Measurements from ENCODE around the gene DCHS1. TPM values are rescaled to one million over a fixed set of nuclear protein-coding genes. Genes with fewer than 3 reads are reported as not detected.
A peak's percentile ranks its signal among the peaks of the same experiment; 100 is the strongest.

DCHS1 gene
- total RNA-seq, 6 experiments from 2014 or later = 1.8 to 9.2 (median 4.1) TPM

DNA sequence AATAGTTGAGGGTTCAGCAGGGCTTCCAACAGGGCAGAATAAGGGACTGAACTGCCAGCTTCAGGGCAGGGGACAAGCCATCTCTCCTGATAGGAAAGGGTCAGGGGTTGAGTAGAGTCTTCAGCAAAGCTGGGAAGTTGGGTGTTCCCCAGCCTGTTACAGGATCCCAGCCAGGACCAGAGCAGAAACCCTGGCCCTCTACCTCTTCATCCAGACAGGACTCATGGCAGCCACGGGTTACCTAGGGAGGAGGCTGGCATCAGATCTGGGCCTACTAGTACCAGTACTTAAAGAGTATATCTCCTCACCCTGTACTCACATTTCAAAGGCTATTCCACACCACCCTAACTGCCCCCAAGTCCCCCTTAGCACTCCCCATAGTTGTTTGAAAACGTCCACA lies 41.2 kb downstream of the DCHS1 start:
- H3K4me1 ChIP-seq = peaks cover 0 to 17% (median 2%) of the 10 kb centered on the region in 4 donors
- ATAC-seq (no peak), DNase-seq (no peak)
- TF ChIP-seq, protein P1, sequence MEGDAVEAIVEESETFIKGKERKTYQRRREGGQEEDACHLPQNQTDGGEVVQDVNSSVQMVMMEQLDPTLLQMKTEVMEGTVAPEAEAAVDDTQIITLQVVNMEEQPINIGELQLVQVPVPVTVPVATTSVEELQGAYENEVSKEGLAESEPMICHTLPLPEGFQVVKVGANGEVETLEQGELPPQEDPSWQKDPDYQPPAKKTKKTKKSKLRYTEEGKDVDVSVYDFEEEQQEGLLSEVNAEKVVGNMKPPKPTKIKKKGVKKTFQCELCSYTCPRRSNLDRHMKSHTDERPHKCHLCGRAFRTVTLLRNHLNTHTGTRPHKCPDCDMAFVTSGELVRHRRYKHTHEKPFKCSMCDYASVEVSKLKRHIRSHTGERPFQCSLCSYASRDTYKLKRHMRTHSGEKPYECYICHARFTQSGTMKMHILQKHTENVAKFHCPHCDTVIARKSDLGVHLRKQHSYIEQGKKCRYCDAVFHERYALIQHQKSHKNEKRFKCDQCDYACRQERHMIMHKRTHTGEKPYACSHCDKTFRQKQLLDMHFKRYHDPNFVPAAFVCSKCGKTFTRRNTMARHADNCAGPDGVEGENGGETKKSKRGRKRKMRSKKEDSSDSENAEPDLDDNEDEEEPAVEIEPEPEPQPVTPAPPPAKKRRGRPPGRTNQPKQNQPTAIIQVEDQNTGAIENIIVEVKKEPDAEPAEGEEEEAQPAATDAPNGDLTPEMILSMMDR (IDR thresholded peaks at IDR 0.05) = no peak
- no peak for TF ChIP-seq POLR2A (IDR thresholded peaks at IDR 0.05)
- WGBS (ENCODE audit: insufficient coverage, low coverage, low lambda C conversion rate, missing lambda C conversion rate) = 63% methylated on average over 1 of the region's 2 CpGs
- H3K4me3 ChIP-seq = no peak overlapping the region
- no peaks in the 10 kb centered on the region for H3K27me3 ChIP-seq
- intact Hi-C loops (cut with DNase I) = no loop called here
- H3K36me3 ChIP-seq = peaks cover 4 to 31% (median 13%) of the 10 kb centered on the region in 4 donors
- no peak overlapping the region for H3K27ac ChIP-seq
- H3K9me3 ChIP-seq = no peaks in the 10 kb centered on the region

DNA sequence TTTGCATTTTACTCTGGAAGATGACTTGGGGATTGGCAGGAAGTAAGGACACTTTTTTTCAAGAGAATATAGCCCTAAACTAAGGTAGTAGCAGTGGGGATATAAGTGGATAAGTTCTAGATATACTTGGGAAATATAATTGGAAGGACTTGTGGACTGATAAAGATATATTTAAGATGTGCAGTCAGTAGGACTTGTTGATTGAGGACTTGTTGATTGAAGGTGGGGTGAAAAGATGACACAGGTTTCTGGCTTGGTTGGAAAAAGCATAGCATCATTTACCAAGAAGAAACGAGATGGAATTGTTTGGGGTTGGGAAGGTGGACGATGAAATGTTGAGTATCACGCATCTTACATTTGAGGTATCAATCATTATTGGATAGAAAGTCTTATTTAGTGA lies 42.1 kb downstream of the DCHS1 start:
- Histone ChIP-seq H3K27me3 (no peaks in the 10 kb centered on the region), H3K27ac (peak overlapping the region in 2 of 3 donors; percentile 94 to 95), H3K36me3 (peaks cover 8 to 41% (median 21%) of the 10 kb centered on the region in 4 donors), H3K4me3 (no peak overlapping the region), H3K4me1 (peaks cover 0 to 16% (median 2%) of the 10 kb centered on the region in 4 donors), H3K9me3 (no peaks in the 10 kb centered on the region)
- intact Hi-C loops (cut with DNase I) = no loop called here
- WGBS (ENCODE audit: insufficient coverage, low coverage, low lambda C conversion rate, missing lambda C conversion rate) = 97% methylated on average over 3 of the region's 3 CpGs
- ATAC-seq (no peak), DNase-seq (no peak)
- no peak for TF ChIP-seq POLR2A (IDR thresholded peaks at IDR 0.05)
- TF ChIP-seq, protein P1 (IDR thresholded peaks at IDR 0.05) = no peak

DNA sequence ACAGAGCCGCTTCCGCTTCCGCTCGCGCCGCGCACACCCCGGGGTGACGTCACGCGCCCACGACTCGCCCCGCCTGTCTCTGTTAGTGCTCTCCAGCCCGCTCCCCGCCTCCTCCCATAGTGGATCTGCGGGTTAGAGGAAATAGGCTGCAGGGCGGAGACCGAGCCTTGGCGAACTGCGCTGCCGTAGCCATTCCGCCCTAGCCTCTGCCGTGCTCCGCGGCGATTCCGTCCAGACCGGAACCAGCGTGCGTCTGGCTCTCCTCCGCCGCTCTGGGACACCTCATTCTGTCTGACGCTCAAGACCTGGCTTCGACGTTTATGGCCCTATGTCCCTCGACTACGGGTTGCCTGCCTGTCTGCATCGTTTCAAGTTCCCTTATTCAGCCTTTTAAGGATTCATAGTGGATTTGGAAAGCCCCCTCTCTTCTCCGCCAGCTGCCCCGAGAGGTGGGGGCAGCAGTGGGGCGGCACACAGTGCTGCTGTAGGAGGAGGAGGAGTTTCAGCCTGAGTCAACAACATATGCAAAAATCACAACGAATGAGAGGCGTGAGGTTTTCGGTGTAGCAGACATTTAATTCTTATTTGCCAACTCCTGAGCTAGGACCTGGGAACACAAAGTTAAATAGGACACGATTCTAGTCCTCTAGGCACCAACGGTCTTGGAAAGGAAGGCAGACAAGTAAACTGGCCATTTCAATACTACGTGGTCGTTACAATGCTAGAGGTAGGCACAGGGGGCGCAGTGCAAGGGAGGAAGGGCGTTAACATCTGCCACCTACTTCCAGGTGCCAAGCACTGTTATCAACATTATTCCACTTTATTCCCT lies 43.2 kb downstream of the DCHS1 start, which contains the start of gene TAF10:
Gene TAF10 (minus strand): TSS at position 4 of the 829 bp plus-strand sequence. CDS start 27 bp downstream, outside the sequence.
- TF ChIP-seq, protein P1 (IDR thresholded peaks at IDR 0.05) = peak; percentile 32 to 46 (median 34)
- TF ChIP-seq POLR2A (IDR thresholded peaks at IDR 0.05) = peak; percentile 99
- peak within 1 kb of the TSS; percentile 86 to 95 (median 94) for H3K27ac ChIP-seq
- peak; percentile 98 to 99 (median 99) for DNase-seq
- peak; percentile 94 to 97 (median 96) for ATAC-seq
- no peaks in the 10 kb centered on the region for H3K27me3 ChIP-seq
- intact Hi-C loops (cut with DNase I) = no loop called here
- peaks cover 0 to 12% (median 2%) of the 10 kb centered on the region in 4 donors for H3K4me1 ChIP-seq
- H3K9me3 ChIP-seq = no peaks in the 10 kb centered on the region
- WGBS (ENCODE audit: insufficient coverage, low coverage, low lambda C conversion rate, missing lambda C conversion rate) = under 1% methylated on average over 23 of the region's 51 CpGs
- peak within 1 kb of the TSS; percentile 62 to 76 (median 68) for H3K4me3 ChIP-seq
- H3K36me3 ChIP-seq = peaks cover 8 to 51% (median 22%) of the 10 kb centered on the region in 4 donors

DNA sequence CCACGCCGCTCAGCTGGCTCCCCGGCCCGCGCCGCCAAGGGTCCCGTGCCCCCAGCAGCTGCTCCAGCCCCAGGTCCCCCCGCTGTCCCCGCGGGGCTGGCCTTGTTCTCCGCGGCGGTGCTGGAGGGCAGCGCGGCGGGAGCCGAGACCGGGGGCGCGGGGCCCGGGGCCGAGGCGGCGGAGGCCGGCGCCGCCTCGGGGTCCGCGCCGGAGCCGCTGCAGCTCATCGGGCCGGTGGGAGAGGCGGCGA lies 43.7 kb downstream of the DCHS1 start:
- intact Hi-C loops (cut with DNase I) = no loop called here
- Histone ChIP-seq H3K4me3 (peak overlapping the region; percentile 62 to 76 (median 68)), H3K27me3 (no peaks in the 10 kb centered on the region), H3K9me3 (no peaks in the 10 kb centered on the region), H3K4me1 (peaks cover 0 to 18% (median 2%) of the 10 kb centered on the region in 4 donors), H3K27ac (peak overlapping the region; percentile 86 to 95 (median 94)), H3K36me3 (peaks cover 8 to 55% (median 22%) of the 10 kb centered on the region in 4 donors)
- ATAC-seq (no peak), DNase-seq (no peak)
- no peak for TF ChIP-seq POLR2A (IDR thresholded peaks at IDR 0.05)
- TF ChIP-seq, protein P1 (IDR thresholded peaks at IDR 0.05) = no peak
- no CpG with 5 or more reads among the region's 36 CpGs for WGBS (ENCODE audit: insufficient coverage, low coverage, low lambda C conversion rate, missing lambda C conversion rate)
